ENCODE measurements around the gene UXT. TPM values are rescaled to one million over a fixed set of nuclear protein-coding genes. Genes with fewer than 3 reads are reported as not detected.

The UXT gene
- polyA plus RNA-seq, 1 of the 3 experiments (the other 2 are of a cell fraction), result 205 TPM

Other genes starting within 250 kb of the UXT start
- gene ZNF41, start 176.0 kb downstream of the UXT start, polyA plus RNA-seq (2012; rRNA removed), result 2.7 and 3.1 TPM in 2 replicates
- gene ARAF, start 98.0 kb downstream of the UXT start, polyA plus RNA-seq (2012; rRNA removed), result 43.7 and 48.6 TPM in 2 replicates
- 261 and 323 TPM in 2 replicates for gene TIMP1, start 76.7 kb downstream of the UXT start, polyA plus RNA-seq (2012; rRNA removed)
- 0.02 and 0.08 TPM in 2 replicates for gene SYN1, start 39.3 kb downstream of the UXT start, polyA plus RNA-seq (2012; rRNA removed)
- gene CFP, start 29.2 kb downstream of the UXT start, polyA plus RNA-seq (2012; rRNA removed), result 0.03 and 0.19 TPM in 2 replicates
- gene ELK1, start 8.6 kb downstream of the UXT start, polyA plus RNA-seq (2012; rRNA removed), result 14.6 and 17.0 TPM in 2 replicates
- gene ZNF81, start 177.7 kb upstream of the UXT start, polyA plus RNA-seq (2012; rRNA removed), result 3.5 and 6.0 TPM in 2 replicates

Measured in SK-N-SH (cell line).